Glutamatergic neuron (in vitro differentiated cells): ENCODE measurements around the gene SLC25A19. TPM values are rescaled to one million over a fixed set of nuclear protein-coding genes. Genes with fewer than 3 reads are reported as not detected.

Experiments
- DNase-seq: peaks from one replicate; pipeline ENCODE4 v3.0.0; 2022
- H3K27ac Mint-ChIP-seq: one replicate; pipeline ENCODE4 v1.8.0; 2020; ENCODE audit warnings: mild to moderate bottlenecking, mixed read lengths, inconsistent platforms; ENCODE audit not compliant: unreplicated experiment
- H3K27me3 Mint-ChIP-seq: one replicate; pipeline ENCODE4 v1.8.0; 2020; ENCODE audit warnings: mild to moderate bottlenecking, moderate library complexity, mixed read lengths, inconsistent platforms; ENCODE audit not compliant: unreplicated experiment
- H3K36me3 Mint-ChIP-seq: one replicate; pipeline ENCODE4 v1.8.0; 2020; ENCODE audit warnings: mild to moderate bottlenecking, mixed read lengths, inconsistent platforms; ENCODE audit not compliant: unreplicated experiment
- H3K4me1 Mint-ChIP-seq: one replicate; pipeline ENCODE4 v1.8.0; 2020; ENCODE audit warnings: mild to moderate bottlenecking, low read depth, mixed read lengths, inconsistent platforms; ENCODE audit not compliant: unreplicated experiment
- H3K4me3 Mint-ChIP-seq: one replicate; pipeline ENCODE4 v1.8.0; 2020; ENCODE audit warnings: mild to moderate bottlenecking, mixed read lengths, inconsistent platforms; ENCODE audit not compliant: unreplicated experiment
- H3K9me3 Mint-ChIP-seq: one replicate; pipeline ENCODE4 v1.8.0; 2020; ENCODE audit warnings: mild to moderate bottlenecking, moderate library complexity, mixed read lengths, inconsistent platforms; ENCODE audit not compliant: unreplicated experiment
- CTCF ChIP-seq: fragments of 200-600 bp; sonication (generic); IDR thresholded peaks from one replicate; pipeline ENCODE4 v1.5.0; 2021; ENCODE audit not compliant: partially characterized antibody, unreplicated experiment
- total RNA-seq: library from RNA; stranded (reverse); fragmentation: NEBNext Ultra II Directional; extraction: Animal tissue kit (Norgen Biotek cat#: 25700); gene quantifications from one replicate; pipeline ENCODE4 v1.2.1, GENCODE V29; 2021; ENCODE audit not compliant: unreplicated experiment

Gene SLC25A19
- total RNA-seq, 1 donor from 2014 or later, result 9.3 TPM

GRCh38 chr17:75319904-75320691 lies 30.9 kb upstream of the SLC25A19 start:
- TF ChIP-seq CTCF, result no peak
- no peak for DNase-seq
- Mint-ChIP-seq H3K36me3 (no peaks in the 10 kb centered on the region), H3K27ac (peak overlapping the region; percentile 54), H3K27me3 (no peaks in the 10 kb centered on the region), H3K4me3 (peak overlapping the region; percentile 15), H3K4me1 (peaks cover 6% of the 10 kb centered on the region), H3K9me3 (peaks cover 6% of the 10 kb centered on the region)

GRCh38 chr17:75318615-75319222 lies 29.5 kb upstream of the SLC25A19 start:
- peaks cover 2% of the 10 kb centered on the region for H3K27me3 Mint-ChIP-seq
- H3K4me1 Mint-ChIP-seq, result peaks cover 8% of the 10 kb centered on the region
- peaks cover 8% of the 10 kb centered on the region for H3K9me3 Mint-ChIP-seq
- no peak overlapping the region for H3K4me3 Mint-ChIP-seq
- no peak for DNase-seq
- H3K36me3 Mint-ChIP-seq, result no peaks in the 10 kb centered on the region
- no peak for TF ChIP-seq CTCF
- H3K27ac Mint-ChIP-seq, result peak overlapping the region; percentile 12

- Mint-ChIP-seq H3K27me3 (peaks cover 2% of the 10 kb centered on the region), H3K4me1 (peaks cover 9% of the 10 kb centered on the region), H3K9me3 (peaks cover 10% of the 10 kb centered on the region), H3K4me3 (no peak overlapping the region), H3K27ac (peak overlapping the region; percentile 12), H3K36me3 (no peaks in the 10 kb centered on the region)
- TF ChIP-seq CTCF, result no peak
- no peak for DNase-seq
Measured at GRCh38 chr17:75318211-75318610, 29.0 kb upstream of the SLC25A19 start.

- Mint-ChIP-seq H3K4me3 (no peak overlapping the region), H3K27me3 (peaks cover 2% of the 10 kb centered on the region), H3K36me3 (no peaks in the 10 kb centered on the region), H3K9me3 (peaks cover 10% of the 10 kb centered on the region), H3K27ac (no peak overlapping the region), H3K4me1 (peaks cover 9% of the 10 kb centered on the region)
- DNase-seq, result no peak
- TF ChIP-seq CTCF, result no peak
Measured at GRCh38 chr17:75317671-75318070, 28.4 kb upstream of the SLC25A19 start.

GRCh38 chr17:75316253-75316652 lies 27.0 kb upstream of the SLC25A19 start:
- no peak overlapping the region for H3K27ac Mint-ChIP-seq

More at GRCh38 chr17:75316253-75316652, 27.0 kb upstream of the SLC25A19 start:
- Mint-ChIP-seq H3K4me1 (peaks cover 9% of the 10 kb centered on the region), H3K9me3 (peaks cover 10% of the 10 kb centered on the region), H3K36me3 (no peaks in the 10 kb centered on the region), H3K4me3 (no peak overlapping the region), H3K27me3 (peaks cover 2% of the 10 kb centered on the region)
- no peak for DNase-seq
- TF ChIP-seq CTCF, result no peak
